Gastroesophageal sphincter (tissue), 3 donors: ENCODE data around the gene PI4KA.
"Not testable (repeated sequence)": the region's sequence is repeated elsewhere in the genome, so short reads cannot be mapped to it uniquely, and the experiment has no call there.

Source experiments
- CTCF ChIP-seq, 4 experiments: fragments of 200-600 bp in 2 of 4; fragments of 450-650 bp in 2 of 4; sonication (generic) in 1 of 4; IDR thresholded peaks; one replicate each; pipeline ENCODE4 v1.5.1; 2017 to 2019; ENCODE audit warnings: antibody characterized with exemption in 4 of 4, mild to moderate bottlenecking in 2 of 4, moderate library complexity in 2 of 4
- POLR2A ChIP-seq, 2 donors: fragments of 450-650 bp; IDR thresholded peaks; one replicate each; pipeline ENCODE4 v1.6.1; 2017; ENCODE audit warnings: antibody characterized with exemption in 2 of 2, mild to moderate bottlenecking in 2 of 2, moderate library complexity in 1 of 2
- POLR2AphosphoS5 ChIP-seq: sonication (generic); formaldehyde crosslinking; IDR thresholded peaks from one replicate; pipeline ENCODE4 v1.6.1; 2017; ENCODE audit warnings: antibody characterized with exemption

GRCh38 chr22:20901093-20902033 lies 42.8 kb upstream of the PI4KA start:
- not testable (repeated sequence) for TF ChIP-seq POLR2A (IDR thresholded peaks at IDR 0.05); CTCF (IDR thresholded peaks at IDR 0.05); POLR2AphosphoS5
